Endothelial cell of umbilical vein (primary cell): ENCODE data around the gene MYBBP1A.

Source experiments
- EZH2 ChIP-seq: IDR thresholded peaks from 2 replicates; pipeline ENCODE4 v1.6.1; 2012; ENCODE audit warnings: borderline replicate concordance, low read depth, mild to moderate bottlenecking, moderate library complexity, low read length, inconsistent platforms; ENCODE audit not compliant: severe bottlenecking
- POLR2A ChIP-seq: IDR thresholded peaks from 2 replicates; pipeline ENCODE4 v1.6.1; 2012; ENCODE audit warnings: low read depth, mild to moderate bottlenecking, control low read depth, low read length
- POLR2AphosphoS5 ChIP-seq: IDR thresholded peaks from 2 replicates; pipeline ENCODE4 v1.6.1; 2012; ENCODE audit warnings: low read depth, mild to moderate bottlenecking, control low read depth, low read length, moderate library complexity; ENCODE audit not compliant: insufficient read depth
- TF ChIP-seq, protein P1 (sequence below), 2 donors: IDR thresholded peaks; 1 replicate in 1 of 2; 2 replicates in 1 of 2; pipeline ENCODE4 v1.5.1; 2011; ENCODE audit warnings: low read length in 2 of 2, mild to moderate bottlenecking in 2 of 2, moderate library complexity in 2 of 2, control low read depth in 1 of 2, inconsistent platforms in 1 of 2, low read depth in 1 of 2; ENCODE audit not compliant: insufficient read depth in 1 of 2; ENCODE audit errors: extremely low read depth in 1 of 2
- TF ChIP-seq, protein P2 (sequence below): IDR thresholded peaks from 2 replicates; pipeline ENCODE4 v1.6.1; 2011; ENCODE audit not compliant: insufficient read depth, insufficient read length

DNA sequence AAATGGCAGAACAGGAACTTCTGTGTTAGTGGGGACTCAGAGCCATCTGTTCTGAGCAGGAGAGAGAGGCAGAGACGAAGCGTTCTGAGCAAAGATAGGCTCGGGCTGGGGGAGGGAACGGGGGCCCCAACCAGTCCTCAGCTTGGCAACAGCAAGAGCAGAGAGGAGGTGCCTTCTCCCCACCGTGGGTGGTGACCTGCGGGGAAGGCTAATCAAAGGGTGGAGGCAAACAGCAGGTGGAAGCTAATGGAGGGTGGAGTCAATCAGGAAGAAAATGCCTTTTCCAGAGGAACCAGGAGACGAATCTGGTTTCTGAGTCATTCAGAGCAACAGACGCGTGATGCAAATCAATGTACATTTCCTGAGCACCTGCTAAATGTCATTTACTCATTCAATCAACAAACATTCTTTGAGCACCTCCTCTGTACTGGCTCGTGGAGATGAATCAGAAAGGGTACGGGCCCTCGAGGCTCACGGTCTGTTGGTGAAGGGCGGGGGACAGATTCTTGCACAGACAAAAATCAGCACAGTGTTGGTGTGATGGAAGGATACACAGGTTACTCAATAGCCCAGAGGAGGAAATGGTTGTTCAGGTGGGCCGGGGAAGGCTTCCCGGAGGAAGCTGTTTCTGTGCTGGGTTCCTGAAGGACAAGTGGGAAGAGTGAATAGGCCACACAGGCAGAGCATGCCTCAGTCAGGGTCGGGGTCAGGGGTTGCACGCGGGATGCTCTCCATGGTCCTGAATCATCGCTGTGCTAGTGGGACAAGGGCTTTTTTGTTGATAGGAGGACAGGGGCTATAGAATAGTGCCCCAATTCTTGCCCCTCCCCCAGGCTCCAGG, 62.2 kb downstream of the MYBBP1A start:
- TF ChIP-seq, protein P1, sequence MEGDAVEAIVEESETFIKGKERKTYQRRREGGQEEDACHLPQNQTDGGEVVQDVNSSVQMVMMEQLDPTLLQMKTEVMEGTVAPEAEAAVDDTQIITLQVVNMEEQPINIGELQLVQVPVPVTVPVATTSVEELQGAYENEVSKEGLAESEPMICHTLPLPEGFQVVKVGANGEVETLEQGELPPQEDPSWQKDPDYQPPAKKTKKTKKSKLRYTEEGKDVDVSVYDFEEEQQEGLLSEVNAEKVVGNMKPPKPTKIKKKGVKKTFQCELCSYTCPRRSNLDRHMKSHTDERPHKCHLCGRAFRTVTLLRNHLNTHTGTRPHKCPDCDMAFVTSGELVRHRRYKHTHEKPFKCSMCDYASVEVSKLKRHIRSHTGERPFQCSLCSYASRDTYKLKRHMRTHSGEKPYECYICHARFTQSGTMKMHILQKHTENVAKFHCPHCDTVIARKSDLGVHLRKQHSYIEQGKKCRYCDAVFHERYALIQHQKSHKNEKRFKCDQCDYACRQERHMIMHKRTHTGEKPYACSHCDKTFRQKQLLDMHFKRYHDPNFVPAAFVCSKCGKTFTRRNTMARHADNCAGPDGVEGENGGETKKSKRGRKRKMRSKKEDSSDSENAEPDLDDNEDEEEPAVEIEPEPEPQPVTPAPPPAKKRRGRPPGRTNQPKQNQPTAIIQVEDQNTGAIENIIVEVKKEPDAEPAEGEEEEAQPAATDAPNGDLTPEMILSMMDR (IDR thresholded peaks at IDR 0.05; ENCODE audit: extremely low read depth in 1 of 2, insufficient read depth in 1 of 2, low read depth in 1 of 2, low read length in 2 of 2): no peak
- no peak for TF ChIP-seq POLR2A
- no peak for TF ChIP-seq POLR2AphosphoS5
- TF ChIP-seq EZH2: no peak
- TF ChIP-seq, protein P2, sequence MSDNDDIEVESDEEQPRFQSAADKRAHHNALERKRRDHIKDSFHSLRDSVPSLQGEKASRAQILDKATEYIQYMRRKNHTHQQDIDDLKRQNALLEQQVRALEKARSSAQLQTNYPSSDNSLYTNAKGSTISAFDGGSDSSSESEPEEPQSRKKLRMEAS: no peak
